IPS-20b (cell line): ENCODE measurements around the gene PLEKHA8.

Source experiments
- H3K27ac ChIP-seq: one replicate; pipeline ENCODE4 v1.5.1; 2013; ENCODE audit warnings: low read length
- H3K27me3 ChIP-seq: 2 replicates; pipeline ENCODE4 v1.6.1; 2013; ENCODE audit warnings: mild to moderate bottlenecking, low read length, inconsistent platforms; ENCODE audit not compliant: insufficient read depth
- H3K36me3 ChIP-seq: 2 replicates; pipeline ENCODE4 v1.6.1; 2013; ENCODE audit warnings: low read depth, mild to moderate bottlenecking, inconsistent platforms, low read length, moderate library complexity; ENCODE audit not compliant: insufficient read depth
- H3K4me1 ChIP-seq: 2 replicates; pipeline ENCODE4 v1.6.1; 2013; ENCODE audit warnings: mild to moderate bottlenecking, control low read depth, inconsistent platforms, low read length, moderate library complexity; ENCODE audit not compliant: insufficient read depth
- H3K4me3 ChIP-seq: 2 replicates; pipeline ENCODE4 v1.5.1; 2013; ENCODE audit warnings: mild to moderate bottlenecking, low read length, inconsistent platforms
- H3K9ac ChIP-seq: 2 replicates; pipeline ENCODE4 v1.6.1; 2013; ENCODE audit warnings: low read depth, mild to moderate bottlenecking, inconsistent platforms, low read length, moderate library complexity
- H3K9me3 ChIP-seq: 2 replicates; pipeline ENCODE4 v1.6.1; 2013; ENCODE audit warnings: mild to moderate bottlenecking, low read depth, low read length, inconsistent platforms; ENCODE audit not compliant: insufficient read depth

PLEKHA8 gene

DNA sequence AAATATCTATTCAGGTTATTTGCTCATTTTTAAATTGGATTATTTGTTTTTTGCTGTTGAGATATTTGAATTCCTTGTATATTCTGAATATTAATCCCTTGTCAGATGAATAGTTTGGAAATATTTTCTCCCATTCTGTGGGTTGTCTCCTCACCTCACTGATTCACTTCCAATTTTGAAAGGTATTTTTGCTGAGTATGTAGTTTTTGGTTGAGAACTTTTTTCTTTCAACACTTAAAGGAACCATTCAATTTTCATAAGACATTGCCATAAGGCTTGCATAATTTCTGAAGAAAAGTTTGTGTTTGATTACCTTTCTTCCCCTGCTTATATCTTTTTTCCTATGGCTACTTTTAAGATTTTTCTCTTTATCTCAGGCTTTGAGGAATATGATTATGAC is 29.7 kb upstream of the PLEKHA8 start:
- no peaks in the 10 kb centered on the region for H3K27me3 ChIP-seq
- H3K27ac ChIP-seq, result no peak overlapping the region
- H3K4me3 ChIP-seq, result no peak overlapping the region
- H3K4me1 ChIP-seq, result peaks cover 6% of the 10 kb centered on the region; the same call in 1 of the 2 replicates
- H3K9me3 ChIP-seq, result peaks cover 15% of the 10 kb centered on the region; the same call in 1 of the 2 replicates
- no peak overlapping the region for H3K9ac ChIP-seq
- H3K36me3 ChIP-seq, result no peaks in the 10 kb centered on the region

DNA sequence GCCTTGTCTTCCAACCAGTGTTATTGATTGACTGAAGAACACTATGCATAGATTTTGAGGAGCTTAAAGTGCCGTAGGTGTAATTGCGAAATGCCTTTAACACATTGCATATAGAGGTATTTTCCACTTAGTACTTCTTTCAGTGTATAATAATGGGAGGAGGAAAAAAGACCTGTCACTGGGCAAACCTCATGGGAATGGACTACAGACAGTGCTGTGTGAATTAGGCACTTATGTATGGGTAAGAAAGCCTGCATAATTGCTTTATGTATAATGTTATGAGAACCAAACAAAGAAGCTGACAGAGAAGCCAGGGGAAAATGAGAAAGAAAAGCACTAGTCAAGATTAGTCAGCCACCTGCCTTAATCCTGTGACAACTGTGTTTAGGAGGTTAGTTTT is 26.2 kb upstream of the PLEKHA8 start:
- Histone ChIP-seq H3K27me3 (no peaks in the 10 kb centered on the region), H3K36me3 (no peaks in the 10 kb centered on the region), H3K9ac (no peak overlapping the region), H3K4me3 (no peak overlapping the region), H3K4me1 (peaks cover 14% of the 10 kb centered on the region), H3K9me3 (no peaks in the 10 kb centered on the region), H3K27ac (no peak overlapping the region)

DNA sequence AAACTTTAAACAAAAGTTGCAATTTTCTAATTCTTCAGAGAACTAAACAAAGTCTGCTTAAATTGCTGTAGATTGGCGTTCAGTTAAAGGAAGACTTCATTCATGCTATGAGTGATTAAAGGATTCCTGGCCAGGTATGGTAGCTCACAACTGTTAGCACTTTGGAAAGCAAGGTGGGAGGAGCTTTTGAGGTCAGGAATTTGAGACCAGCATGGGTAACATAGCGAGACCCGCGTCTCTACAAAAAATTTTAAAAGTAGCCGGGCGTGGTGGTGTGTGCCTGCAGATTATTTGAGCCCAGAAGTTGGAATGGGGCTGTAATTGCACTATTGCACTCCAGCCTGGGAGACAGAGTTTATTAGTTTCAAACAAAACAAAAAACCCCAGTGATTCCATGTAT is 25.1 kb upstream of the PLEKHA8 start:
- no peak overlapping the region for H3K27ac ChIP-seq
- no peak overlapping the region for H3K4me3 ChIP-seq
- H3K36me3 ChIP-seq, result no peaks in the 10 kb centered on the region
- H3K4me1 ChIP-seq, result peaks cover 14% of the 10 kb centered on the region
- H3K9ac ChIP-seq, result no peak overlapping the region
- H3K9me3 ChIP-seq, result no peaks in the 10 kb centered on the region
- H3K27me3 ChIP-seq, result no peaks in the 10 kb centered on the region

GRCh38 chr7:30005464-30005863 is 22.7 kb upstream of the PLEKHA8 start:
- Histone ChIP-seq H3K4me1 (peaks cover 14% of the 10 kb centered on the region), H3K27me3 (no peaks in the 10 kb centered on the region), H3K4me3 (no peak overlapping the region; the same call in 1 of the 2 replicates), H3K36me3 (no peaks in the 10 kb centered on the region), H3K27ac (no peak overlapping the region), H3K9ac (no peak overlapping the region; the same call in 1 of the 2 replicates), H3K9me3 (no peaks in the 10 kb centered on the region)

GRCh38 chr7:30010021-30010420 is 18.2 kb upstream of the PLEKHA8 start:
- Histone ChIP-seq H3K9ac (no peak overlapping the region), H3K36me3 (peaks cover 22% of the 10 kb centered on the region), H3K27me3 (no peaks in the 10 kb centered on the region), H3K4me3 (no peak overlapping the region), H3K27ac (no peak overlapping the region), H3K4me1 (peaks cover 8% of the 10 kb centered on the region), H3K9me3 (no peaks in the 10 kb centered on the region)

GRCh38 chr7:30012757-30013156 is 15.5 kb upstream of the PLEKHA8 start:
- Histone ChIP-seq H3K27ac (no peak overlapping the region), H3K27me3 (no peaks in the 10 kb centered on the region), H3K4me1 (no peaks in the 10 kb centered on the region), H3K9ac (no peak overlapping the region), H3K4me3 (no peak overlapping the region), H3K9me3 (no peaks in the 10 kb centered on the region), H3K36me3 (peaks cover 32% of the 10 kb centered on the region)

DNA sequence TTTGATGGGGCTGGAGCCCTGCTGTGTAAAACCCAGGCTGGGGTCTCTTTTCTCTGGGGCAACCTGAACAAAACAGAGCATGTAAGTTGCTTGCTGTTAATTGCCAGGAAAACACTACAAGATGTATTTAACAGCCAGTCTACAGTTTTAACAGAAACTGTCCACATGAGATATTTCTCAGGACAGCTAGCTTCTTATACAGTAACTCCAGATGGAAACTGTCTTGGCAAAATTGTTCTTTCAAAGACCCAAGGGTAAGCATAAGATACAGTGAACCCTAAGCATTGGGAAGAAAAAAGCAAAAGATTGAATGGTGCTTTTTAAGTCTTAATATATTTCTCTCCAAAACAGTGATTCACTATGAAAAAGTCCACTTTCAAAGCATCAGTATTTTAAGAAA is 9.8 kb upstream of the PLEKHA8 start:
- H3K9ac ChIP-seq, result no peak overlapping the region
- H3K27me3 ChIP-seq, result no peaks in the 10 kb centered on the region
- no peaks in the 10 kb centered on the region for H3K4me1 ChIP-seq
- peaks cover 43% of the 10 kb centered on the region for H3K36me3 ChIP-seq
- no peak overlapping the region for H3K27ac ChIP-seq
- H3K9me3 ChIP-seq, result no peaks in the 10 kb centered on the region
- no peak overlapping the region for H3K4me3 ChIP-seq

GRCh38 chr7:30019387-30019786 is 8.8 kb upstream of the PLEKHA8 start:
- H3K27ac ChIP-seq, result no peak overlapping the region
- H3K9ac ChIP-seq, result no peak overlapping the region
- no peaks in the 10 kb centered on the region for H3K9me3 ChIP-seq
- no peaks in the 10 kb centered on the region for H3K4me1 ChIP-seq
- no peaks in the 10 kb centered on the region for H3K27me3 ChIP-seq
- H3K36me3 ChIP-seq, result peaks cover 34% of the 10 kb centered on the region
- no peak overlapping the region for H3K4me3 ChIP-seq

- no peak overlapping the region for H3K27ac ChIP-seq
- peaks cover 31% of the 10 kb centered on the region for H3K36me3 ChIP-seq
- no peak overlapping the region for H3K4me3 ChIP-seq
- no peaks in the 10 kb centered on the region for H3K9me3 ChIP-seq
- no peak overlapping the region for H3K9ac ChIP-seq
- H3K27me3 ChIP-seq, result no peaks in the 10 kb centered on the region
- no peaks in the 10 kb centered on the region for H3K4me1 ChIP-seq
These were observed 8.3 kb upstream of the PLEKHA8 start for GRCh38 chr7:30019960-30020359.

GRCh38 chr7:30020535-30020934 is 7.7 kb upstream of the PLEKHA8 start:
- no peak overlapping the region for H3K4me3 ChIP-seq
- H3K36me3 ChIP-seq, result peaks cover 31% of the 10 kb centered on the region
- no peak overlapping the region for H3K9ac ChIP-seq
- H3K4me1 ChIP-seq, result no peaks in the 10 kb centered on the region
- no peak overlapping the region for H3K27ac ChIP-seq
- H3K27me3 ChIP-seq, result no peaks in the 10 kb centered on the region
- H3K9me3 ChIP-seq, result no peaks in the 10 kb centered on the region

DNA sequence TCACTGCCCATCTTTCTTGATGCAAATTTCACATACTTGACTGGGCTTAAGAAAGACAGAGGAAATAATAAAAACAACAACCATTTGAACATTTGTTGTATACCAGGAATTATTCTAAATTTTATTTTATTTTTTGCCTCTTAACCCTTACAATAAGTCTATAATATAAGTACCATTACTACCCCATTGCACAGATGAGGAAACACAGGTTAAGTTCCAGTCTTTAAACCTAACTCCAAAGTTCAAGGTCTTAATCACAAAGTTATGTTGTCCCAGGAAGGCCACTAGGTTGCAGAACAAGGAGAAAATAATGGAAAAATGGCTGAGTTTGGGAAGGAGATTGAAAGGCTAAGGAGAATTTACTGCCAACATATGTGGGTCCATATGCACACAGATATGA is 5.2 kb upstream of the PLEKHA8 start:
- Histone ChIP-seq H3K36me3 (peaks cover 20% of the 10 kb centered on the region), H3K9ac (no peak overlapping the region), H3K9me3 (no peaks in the 10 kb centered on the region), H3K27ac (no peak overlapping the region), H3K27me3 (no peaks in the 10 kb centered on the region), H3K4me3 (no peak overlapping the region), H3K4me1 (no peaks in the 10 kb centered on the region; the same call in 1 of the 2 replicates)

DNA sequence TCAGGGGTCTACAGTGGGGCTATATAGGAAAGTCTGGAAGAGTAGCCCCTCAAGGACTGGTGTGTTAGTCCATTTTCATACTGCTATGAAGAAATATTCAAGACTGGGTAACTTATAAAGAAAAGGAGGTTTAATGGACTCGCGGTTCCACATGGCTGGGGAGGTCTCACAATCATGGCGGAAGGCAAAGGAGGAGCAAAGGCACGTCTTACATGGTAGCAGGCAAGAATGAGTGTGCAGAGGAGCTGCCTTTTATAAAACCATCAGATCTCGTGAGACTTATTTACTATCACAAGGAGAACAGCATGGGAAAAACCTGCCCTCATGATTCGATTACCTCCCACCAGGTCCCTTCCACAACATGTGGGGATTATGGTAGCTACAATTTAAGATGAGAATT is 4.7 kb upstream of the PLEKHA8 start:
- Histone ChIP-seq H3K4me1 (no peaks in the 10 kb centered on the region; the same call in 1 of the 2 replicates), H3K4me3 (no peak overlapping the region), H3K27ac (no peak overlapping the region), H3K9ac (no peak overlapping the region), H3K27me3 (no peaks in the 10 kb centered on the region), H3K9me3 (no peaks in the 10 kb centered on the region), H3K36me3 (peaks cover 14% of the 10 kb centered on the region)
